Measurements from ENCODE around the gene ARL6IP1. TPM values are rescaled to one million over a fixed set of nuclear protein-coding genes. Genes with fewer than 3 reads are reported as not detected.
A peak's percentile ranks its signal among the peaks of the same experiment; 100 is the strongest.

ARL6IP1 gene
- total and polyA plus RNA-seq, 2 of the 13 experiments (the other 11 are each of a cell fraction or from before 2014, with no cell fraction given) = 263 to 373 TPM

DNA sequence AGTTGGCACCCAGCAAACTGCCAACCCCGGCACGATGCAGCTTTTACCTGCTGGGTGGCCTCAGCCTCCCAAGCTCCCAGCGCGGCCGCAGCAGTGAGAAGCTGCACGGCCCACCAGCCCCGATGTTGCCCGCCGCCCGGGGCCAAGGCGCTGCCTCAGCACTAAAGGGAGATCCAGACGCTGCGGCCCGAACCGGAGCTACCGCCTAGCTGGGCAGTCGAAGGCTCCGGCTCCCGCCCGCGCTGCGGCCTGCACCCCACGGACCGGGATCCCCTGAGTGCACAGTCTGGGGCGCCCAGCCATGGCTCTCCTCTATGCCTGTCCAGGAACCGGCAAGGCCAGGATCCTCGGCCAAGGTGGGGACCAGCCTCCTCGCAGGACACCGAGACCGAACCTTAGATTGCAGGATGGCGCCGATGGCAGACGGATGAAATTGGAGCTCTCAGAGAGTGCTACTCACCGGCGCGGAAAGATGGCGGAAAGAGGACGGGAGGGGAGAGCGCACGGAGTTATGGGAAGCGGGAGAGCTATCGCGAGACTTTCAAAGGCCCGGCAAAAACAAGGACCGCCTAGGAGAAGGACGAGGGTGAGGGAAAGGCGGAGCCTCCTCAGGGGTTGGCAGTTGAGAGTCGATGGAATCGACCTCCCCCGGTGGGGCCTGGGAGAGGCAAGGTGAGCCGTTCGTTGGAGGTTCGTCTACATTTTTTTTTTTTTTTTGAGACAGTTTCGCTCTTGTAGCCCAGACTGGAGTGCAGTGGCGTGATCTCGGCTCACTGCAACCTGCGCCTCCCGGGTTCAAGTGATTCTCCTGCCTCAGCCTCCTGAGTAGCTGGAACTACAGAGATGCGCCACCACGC, 11.3 kb downstream of the ARL6IP1 start, which contains the start of gene RPS15A (continued):
- TF ChIP-seq ZNF567 (CRISPR knock-in tag; IDR thresholded peaks at IDR 0.05; ENCODE audit: borderline replicate concordance) (peak; percentile 98; the same call in 1 of the 2 replicates), CBX1 (IDR thresholded peaks at IDR 0.05; ENCODE audit: low read depth) (peak; percentile 70), SALL2 (CRISPR knock-in tag; IDR thresholded peaks at IDR 0.05) (peak; percentile 96), ZNF292 (CRISPR knock-in tag; IDR thresholded peaks at IDR 0.05; ENCODE audit: borderline replicate concordance, low read depth) (peak; percentile 93; the same call in 1 of the 2 replicates), TARDBP (CRISPR knock-in tag; IDR thresholded peaks at IDR 0.05) (peak; percentile 98), GTF3A (CRISPR knock-in tag; conservative IDR thresholded peaks at IDR 0.05) (no peak; the same call in 1 of the 2 replicates), NFE2L2 (IDR thresholded peaks at IDR 0.05; ENCODE audit: low read length) (0 out of 2 replicates have a peak, but pooled peaks have one; percentile 3), TMF1 (CRISPR knock-in tag; IDR thresholded peaks at IDR 0.05; ENCODE audit: low read depth) (peak; percentile 94; the same call in 1 of the 2 replicates), E2F2 (CRISPR knock-in tag; IDR thresholded peaks at IDR 0.05; ENCODE audit: borderline replicate concordance) (no peak), IRF1 (CRISPR knock-in tag; IDR thresholded peaks at IDR 0.05; ENCODE audit: low read depth) (no peak), ZNF383 (CRISPR knock-in tag; IDR thresholded peaks at IDR 0.05; ENCODE audit: borderline replicate concordance) (0 out of 2 replicates have a peak, but pooled peaks have one; percentile 70), NFIB (CRISPR knock-in tag; IDR thresholded peaks at IDR 0.05; ENCODE audit: borderline replicate concordance) (no peak), ZSCAN29 (CRISPR knock-in tag; conservative IDR thresholded peaks at IDR 0.05) (no peak), FOXJ3 (CRISPR knock-in tag; IDR thresholded peaks at IDR 0.05; ENCODE audit: borderline replicate concordance) (peak; percentile 90), DPF2 (CRISPR knock-in tag; IDR thresholded peaks at IDR 0.05; ENCODE audit: borderline replicate concordance, low read depth) (no peak)
- TF ChIP-seq, protein P1, sequence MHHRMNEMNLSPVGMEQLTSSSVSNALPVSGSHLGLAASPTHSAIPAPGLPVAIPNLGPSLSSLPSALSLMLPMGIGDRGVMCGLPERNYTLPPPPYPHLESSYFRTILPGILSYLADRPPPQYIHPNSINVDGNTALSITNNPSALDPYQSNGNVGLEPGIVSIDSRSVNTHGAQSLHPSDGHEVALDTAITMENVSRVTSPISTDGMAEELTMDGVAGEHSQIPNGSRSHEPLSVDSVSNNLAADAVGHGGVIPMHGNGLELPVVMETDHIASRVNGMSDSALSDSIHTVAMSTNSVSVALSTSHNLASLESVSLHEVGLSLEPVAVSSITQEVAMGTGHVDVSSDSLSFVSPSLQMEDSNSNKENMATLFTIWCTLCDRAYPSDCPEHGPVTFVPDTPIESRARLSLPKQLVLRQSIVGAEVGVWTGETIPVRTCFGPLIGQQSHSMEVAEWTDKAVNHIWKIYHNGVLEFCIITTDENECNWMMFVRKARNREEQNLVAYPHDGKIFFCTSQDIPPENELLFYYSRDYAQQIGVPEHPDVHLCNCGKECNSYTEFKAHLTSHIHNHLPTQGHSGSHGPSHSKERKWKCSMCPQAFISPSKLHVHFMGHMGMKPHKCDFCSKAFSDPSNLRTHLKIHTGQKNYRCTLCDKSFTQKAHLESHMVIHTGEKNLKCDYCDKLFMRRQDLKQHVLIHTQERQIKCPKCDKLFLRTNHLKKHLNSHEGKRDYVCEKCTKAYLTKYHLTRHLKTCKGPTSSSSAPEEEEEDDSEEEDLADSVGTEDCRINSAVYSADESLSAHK (CRISPR knock-in tag; IDR thresholded peaks at IDR 0.05; ENCODE audit: borderline replicate concordance) = peak; percentile 87; the same call in 1 of the 2 replicates
- TF ChIP-seq, protein P2, sequence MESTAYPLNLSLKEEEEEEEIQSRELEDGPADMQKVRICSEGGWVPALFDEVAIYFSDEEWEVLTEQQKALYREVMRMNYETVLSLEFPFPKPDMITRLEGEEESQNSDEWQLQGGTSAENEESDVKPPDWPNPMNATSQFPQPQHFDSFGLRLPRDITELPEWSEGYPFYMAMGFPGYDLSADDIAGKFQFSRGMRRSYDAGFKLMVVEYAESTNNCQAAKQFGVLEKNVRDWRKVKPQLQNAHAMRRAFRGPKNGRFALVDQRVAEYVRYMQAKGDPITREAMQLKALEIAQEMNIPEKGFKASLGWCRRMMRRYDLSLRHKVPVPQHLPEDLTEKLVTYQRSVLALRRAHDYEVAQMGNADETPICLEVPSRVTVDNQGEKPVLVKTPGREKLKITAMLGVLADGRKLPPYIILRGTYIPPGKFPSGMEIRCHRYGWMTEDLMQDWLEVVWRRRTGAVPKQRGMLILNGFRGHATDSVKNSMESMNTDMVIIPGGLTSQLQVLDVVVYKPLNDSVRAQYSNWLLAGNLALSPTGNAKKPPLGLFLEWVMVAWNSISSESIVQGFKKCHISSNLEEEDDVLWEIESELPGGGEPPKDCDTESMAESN (CRISPR knock-in tag; conservative IDR thresholded peaks at IDR 0.05) = peak; percentile 98
